Measurements from ENCODE around the gene HK1.

The HK1 gene

DNA sequence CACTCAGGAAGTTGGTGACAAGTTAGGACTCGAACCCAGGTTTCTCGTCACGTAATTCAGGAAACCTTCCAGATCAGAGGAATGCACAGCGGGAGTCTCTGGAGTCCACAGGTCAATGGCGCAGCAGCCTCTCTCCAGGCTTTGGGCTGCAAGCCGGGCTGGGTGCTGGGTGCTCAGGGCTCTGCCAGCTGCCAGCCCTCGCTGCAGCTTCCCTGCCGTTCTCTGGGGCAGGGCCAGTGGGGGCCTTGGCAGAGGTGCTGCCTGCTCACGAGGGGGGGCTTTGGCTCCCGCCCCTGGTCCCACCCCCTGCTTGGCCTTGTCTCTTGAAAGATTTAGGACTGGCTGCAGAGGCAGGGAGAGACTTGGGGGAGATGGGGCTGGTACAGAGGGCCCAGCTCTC is 138.4 kb downstream of the HK1 start, which contains the start of gene TACR2:
TSS of gene TACR2 (minus strand) at position 224 of the 400 bp plus-strand sequence. CDS start 595 bp downstream, outside the sequence.
- TF ChIP-seq, protein P1, sequence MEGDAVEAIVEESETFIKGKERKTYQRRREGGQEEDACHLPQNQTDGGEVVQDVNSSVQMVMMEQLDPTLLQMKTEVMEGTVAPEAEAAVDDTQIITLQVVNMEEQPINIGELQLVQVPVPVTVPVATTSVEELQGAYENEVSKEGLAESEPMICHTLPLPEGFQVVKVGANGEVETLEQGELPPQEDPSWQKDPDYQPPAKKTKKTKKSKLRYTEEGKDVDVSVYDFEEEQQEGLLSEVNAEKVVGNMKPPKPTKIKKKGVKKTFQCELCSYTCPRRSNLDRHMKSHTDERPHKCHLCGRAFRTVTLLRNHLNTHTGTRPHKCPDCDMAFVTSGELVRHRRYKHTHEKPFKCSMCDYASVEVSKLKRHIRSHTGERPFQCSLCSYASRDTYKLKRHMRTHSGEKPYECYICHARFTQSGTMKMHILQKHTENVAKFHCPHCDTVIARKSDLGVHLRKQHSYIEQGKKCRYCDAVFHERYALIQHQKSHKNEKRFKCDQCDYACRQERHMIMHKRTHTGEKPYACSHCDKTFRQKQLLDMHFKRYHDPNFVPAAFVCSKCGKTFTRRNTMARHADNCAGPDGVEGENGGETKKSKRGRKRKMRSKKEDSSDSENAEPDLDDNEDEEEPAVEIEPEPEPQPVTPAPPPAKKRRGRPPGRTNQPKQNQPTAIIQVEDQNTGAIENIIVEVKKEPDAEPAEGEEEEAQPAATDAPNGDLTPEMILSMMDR (IDR thresholded peaks at IDR 0.05; ENCODE audit: extremely low read depth, insufficient read depth, missing control alignments), result no peak
- no peak for DNase-seq (ENCODE audit: low spot score)
- in situ Hi-C loops (cut with MboI; ENCODE audit: low pct_unique_long_range_greater_than_20kb, low sequenced_read_pairs, unreplicated experiment), result no loop called here

DNA sequence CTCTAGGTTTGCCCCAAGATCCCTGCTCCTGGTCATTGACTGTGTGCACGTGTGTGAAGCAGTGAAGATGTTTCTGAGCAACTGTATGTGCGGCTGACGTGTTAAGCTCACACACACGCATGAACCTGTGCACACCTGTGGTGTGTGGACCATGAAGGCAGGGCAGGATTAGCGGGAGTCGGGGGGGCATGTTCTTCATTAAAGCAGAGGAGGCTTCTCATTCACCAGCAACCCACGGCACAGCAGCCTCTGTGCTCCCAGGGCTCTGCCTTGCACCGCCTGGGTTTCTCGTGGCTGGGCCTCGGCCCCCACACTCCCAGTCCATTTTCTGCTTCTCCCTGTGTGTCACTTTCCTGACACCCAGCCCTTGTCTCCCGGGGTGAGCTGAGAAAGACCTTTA is 139.2 kb downstream of the HK1 start:
- no peak for DNase-seq (ENCODE audit: low spot score)
- in situ Hi-C loops (cut with MboI; ENCODE audit: low pct_unique_long_range_greater_than_20kb, low sequenced_read_pairs, unreplicated experiment), result no loop called here
- TF ChIP-seq, protein P1 (IDR thresholded peaks at IDR 0.05; ENCODE audit: extremely low read depth, insufficient read depth, missing control alignments), result no peak

DNA sequence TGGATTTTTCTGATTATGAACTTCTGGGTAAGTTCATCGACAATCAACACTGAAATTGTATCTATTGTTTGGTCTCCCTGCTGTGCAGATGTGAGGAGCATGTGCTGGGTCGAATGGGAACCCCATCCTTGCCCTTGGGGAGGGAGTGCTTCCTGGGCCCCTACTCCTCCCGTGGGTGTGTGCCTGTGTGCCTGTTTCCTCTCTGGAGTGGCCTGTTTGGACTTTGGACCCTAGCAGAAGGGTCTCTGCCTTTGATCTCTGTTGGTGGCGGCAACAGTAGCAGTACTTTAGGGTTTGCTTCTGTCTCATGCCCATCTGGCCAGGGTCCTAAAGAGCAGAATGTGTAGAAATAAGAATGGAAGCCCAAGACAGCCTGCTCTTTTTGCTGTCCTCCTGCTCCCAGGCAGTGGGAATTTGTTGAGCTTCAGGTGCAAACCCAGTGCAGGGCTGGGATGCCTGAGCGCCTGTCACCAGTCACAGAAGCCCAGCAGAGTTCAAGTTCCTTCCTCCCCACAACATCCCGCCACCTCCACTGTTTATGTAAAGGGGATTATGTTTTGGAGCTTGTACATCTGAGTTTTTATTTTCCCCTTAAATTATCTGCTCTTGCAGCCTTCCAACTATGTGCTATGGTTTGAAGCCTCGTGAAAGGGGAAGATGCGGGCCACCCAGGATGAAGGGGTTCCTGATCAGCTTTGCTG is 139.9 kb downstream of the HK1 start:
- DNase-seq (ENCODE audit: low spot score), result no peak
- in situ Hi-C loops (cut with MboI; ENCODE audit: low pct_unique_long_range_greater_than_20kb, low sequenced_read_pairs, unreplicated experiment), result no loop called here
- TF ChIP-seq, protein P1 (IDR thresholded peaks at IDR 0.05; ENCODE audit: extremely low read depth, insufficient read depth, missing control alignments), result no peak

DNA sequence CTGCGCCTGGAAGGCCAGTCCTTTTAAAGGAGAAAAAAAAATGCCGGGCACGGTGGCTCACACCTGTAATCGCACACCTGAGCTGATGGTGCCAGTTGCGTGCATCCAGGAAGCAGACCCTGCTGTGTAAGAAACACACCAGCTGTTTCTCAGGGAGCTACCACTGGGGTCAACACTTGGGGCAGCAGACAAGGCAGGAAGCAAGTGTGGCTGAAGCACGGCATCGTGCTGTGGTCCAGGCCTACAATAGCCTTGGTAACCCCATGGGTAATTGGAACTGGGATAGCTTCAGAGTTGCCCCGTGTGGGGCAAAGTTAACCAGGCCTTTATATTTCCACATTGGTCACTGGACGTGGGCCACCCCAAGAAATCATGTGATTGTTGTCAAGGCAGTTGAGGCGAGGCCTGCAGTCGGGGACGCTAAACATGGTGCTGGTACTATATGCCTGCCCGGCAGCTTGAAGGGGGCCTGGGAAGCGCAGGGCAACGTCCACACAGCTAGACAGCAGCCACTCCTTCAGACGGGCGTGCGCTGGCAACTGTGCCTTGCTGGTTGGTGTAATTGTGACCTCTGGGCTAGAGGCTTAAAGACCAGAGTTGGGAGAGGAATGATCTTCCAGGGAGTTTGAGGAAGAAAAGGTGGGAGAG is 140.9 kb downstream of the HK1 start:
- no peak for DNase-seq (ENCODE audit: low spot score)
- TF ChIP-seq, protein P1 (IDR thresholded peaks at IDR 0.05; ENCODE audit: extremely low read depth, insufficient read depth, missing control alignments), result no peak
- in situ Hi-C loops (cut with MboI; ENCODE audit: low pct_unique_long_range_greater_than_20kb, low sequenced_read_pairs, unreplicated experiment), result no loop called here

DNA sequence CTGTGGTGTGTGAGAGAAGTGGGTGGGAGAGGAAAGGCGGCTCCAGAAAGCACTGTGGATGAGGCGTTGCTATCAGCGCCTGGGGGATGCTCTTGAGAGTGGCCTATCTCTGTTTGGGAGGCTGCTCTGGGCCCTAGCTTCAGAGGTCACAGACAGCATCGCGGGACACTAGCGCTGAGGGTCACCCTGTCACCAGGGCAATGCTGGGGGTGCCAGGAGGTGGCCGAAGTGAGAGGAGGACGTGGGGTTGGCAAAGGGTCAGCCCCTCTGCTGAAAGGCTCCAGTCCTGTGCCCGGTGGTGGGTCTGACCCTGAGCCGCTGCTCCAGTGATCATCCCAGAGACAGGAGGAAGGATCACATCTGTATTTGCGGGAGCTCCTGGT is 141.4 kb downstream of the HK1 start:
- in situ Hi-C loops (cut with MboI; ENCODE audit: low pct_unique_long_range_greater_than_20kb, low sequenced_read_pairs, unreplicated experiment), result no loop called here
- no peak for DNase-seq (ENCODE audit: low spot score)
- TF ChIP-seq, protein P1 (IDR thresholded peaks at IDR 0.05; ENCODE audit: extremely low read depth, insufficient read depth, missing control alignments), result no peak

DNA sequence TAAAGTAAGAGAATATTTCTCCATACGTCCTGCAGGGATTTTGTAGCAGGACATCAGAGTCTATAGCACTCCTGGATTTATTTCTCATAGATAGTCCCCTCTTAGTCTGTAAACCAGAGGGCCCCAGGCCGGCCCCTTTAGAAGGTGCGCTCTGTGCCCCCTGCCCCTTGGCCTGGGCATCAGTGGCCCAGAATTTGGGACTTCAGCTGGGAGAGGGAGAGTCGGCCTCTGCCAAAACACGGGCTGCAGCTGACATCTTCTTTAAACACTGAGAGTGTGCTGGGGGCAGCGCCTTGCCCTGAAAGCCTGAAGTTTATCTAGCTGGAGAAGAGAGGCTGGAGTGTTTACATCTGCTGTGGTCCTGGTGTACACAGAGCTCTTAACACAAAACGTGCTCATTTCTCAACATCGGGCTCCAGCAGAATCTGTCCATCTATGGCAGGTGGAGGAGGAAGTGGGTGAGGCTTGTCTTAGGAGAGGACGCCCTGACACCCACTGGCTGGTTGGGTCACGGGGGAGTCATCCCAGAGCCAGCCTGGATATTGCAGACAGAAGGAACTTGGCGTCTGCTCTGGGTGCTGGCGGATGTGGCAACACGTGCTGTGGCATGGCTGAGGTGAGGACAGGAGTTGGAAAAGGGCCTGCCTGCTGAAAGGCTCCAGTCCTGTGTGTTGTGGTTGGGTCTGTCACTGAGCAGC is 143.5 kb downstream of the HK1 start:
- TF ChIP-seq, protein P1 (IDR thresholded peaks at IDR 0.05; ENCODE audit: extremely low read depth, insufficient read depth, missing control alignments), result no peak
- in situ Hi-C loops (cut with MboI; ENCODE audit: low pct_unique_long_range_greater_than_20kb, low sequenced_read_pairs, unreplicated experiment), result no loop called here
- DNase-seq (ENCODE audit: low spot score), result no peak
